ENCODE measurements around the gene DNASE1.
"Not testable (repeated sequence)": the region's sequence is repeated elsewhere in the genome, so short reads cannot be mapped to it uniquely, and the experiment has no call there.

The DNASE1 gene, protein sequence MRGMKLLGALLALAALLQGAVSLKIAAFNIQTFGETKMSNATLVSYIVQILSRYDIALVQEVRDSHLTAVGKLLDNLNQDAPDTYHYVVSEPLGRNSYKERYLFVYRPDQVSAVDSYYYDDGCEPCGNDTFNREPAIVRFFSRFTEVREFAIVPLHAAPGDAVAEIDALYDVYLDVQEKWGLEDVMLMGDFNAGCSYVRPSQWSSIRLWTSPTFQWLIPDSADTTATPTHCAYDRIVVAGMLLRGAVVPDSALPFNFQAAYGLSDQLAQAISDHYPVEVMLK

DNA sequence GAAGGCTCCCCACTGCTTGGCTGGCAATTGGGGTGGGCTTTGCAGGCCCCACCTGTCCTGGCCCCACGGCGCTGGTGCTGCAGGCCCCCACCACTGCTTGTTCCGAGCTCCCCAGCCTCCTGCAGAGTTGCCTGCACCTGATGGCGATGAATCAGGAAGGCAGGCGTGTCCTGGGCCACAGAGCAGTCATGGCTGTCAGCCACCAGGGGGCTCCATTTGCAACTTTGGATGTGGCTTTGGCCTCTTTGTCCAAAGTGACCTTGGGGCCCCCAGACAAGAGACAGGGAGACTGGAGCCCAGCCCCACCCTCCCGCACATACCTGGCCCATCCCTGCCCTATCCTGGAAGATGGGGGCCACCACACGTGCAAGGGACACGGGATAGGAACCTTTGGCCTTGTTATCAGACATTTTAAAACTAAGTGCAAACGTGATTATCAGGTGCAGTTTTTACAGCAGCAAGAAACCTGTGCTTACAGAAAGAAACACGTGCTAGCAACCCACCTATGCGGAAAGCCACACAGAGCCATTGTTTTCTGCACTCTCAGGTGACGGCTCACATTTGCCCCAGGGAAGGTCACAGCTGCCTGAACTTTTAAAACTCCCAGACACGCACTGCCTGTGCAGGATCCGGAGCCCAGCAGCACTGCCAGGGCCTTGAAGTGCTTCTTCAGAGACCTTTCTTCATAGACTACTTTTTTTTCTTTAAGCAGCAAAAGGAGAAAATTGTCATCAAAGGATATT is at the start of gene DNASE1:
Gene DNASE1, plus strand, starts transcription at position 443 of the 743 bp plus-strand sequence. CDS start 683 bp downstream, outside the sequence.
- in situ Hi-C loops (cut with HindIII; ENCODE audit: low pct_ligation_motif_present, low pct_unique_long_range_greater_than_20kb, low sequenced_read_pairs): no loop called here
- peak; percentile 80 for DNase-seq

DNA sequence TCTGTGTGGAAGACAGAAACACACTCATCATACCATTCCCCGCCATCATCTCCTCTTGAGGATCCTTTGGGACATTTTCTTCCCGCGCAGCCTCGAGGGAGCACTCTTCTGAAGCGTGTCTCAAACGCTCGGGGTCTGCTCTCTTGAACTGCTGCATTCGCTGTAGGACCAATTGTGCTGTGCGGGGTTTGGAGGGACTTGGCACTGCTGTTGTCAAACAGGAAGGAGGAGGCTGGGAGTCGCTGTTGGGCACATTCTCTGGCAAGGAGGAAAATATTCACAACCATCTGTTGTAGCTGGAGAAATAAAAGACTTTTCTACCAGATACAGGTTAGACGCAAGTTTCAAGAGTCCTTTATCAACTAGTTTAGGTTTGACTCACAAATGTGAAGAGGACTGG is 48.0 kb upstream of the DNASE1 start:
- in situ Hi-C loops (cut with HindIII; ENCODE audit: low pct_ligation_motif_present, low pct_unique_long_range_greater_than_20kb, low sequenced_read_pairs): loop anchor here (25.0 kb wide), 1 partner anchor 94 kb away; the partner anchor contains the start of gene CLUAP1
- DNase-seq: no peak

DNA sequence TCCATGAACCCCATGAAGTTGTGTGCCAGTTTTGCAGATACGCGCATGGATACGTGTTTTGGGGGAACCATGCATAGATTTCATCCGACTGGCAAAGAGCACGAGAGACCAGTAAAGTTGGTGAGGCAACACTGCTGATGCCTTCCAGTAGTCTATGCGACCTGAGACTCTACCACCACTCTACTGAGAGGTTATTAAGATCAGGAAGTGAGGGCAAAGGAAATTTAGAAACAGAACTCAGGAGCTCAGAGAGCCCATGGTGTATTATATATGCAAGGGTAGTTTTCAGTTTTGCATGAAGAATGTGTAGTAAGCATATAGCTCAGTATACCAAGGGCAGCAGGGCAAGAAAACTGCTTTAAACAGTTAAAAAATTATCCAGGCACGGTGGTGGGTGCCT is 47.3 kb upstream of the DNASE1 start:
- in situ Hi-C loops (cut with HindIII; ENCODE audit: low pct_ligation_motif_present, low pct_unique_long_range_greater_than_20kb, low sequenced_read_pairs): loop anchor here (25.0 kb wide), 1 partner anchor 95 kb away; the partner anchor contains the start of gene CLUAP1
- DNase-seq: no peak

DNA sequence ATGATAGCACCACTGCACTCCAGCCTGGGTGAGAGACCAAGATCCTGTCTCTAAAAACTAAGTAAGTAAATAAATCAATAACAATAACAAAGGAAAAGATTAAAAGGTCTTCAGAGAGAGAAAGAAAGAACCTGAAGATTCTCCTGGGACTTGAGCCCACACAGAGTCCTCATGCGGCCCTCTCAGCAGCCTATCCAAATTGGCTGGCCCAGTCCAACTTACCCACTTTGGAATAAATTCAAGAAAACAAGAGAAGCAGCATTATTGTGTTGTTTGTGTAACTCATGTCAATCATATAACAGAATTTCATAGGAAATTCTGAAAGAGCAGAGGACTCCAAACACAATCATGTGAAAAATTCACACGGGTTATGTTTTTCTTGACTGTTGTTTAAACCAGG is 46.9 kb upstream of the DNASE1 start:
- DNase-seq: no peak
- in situ Hi-C loops (cut with HindIII; ENCODE audit: low pct_ligation_motif_present, low pct_unique_long_range_greater_than_20kb, low sequenced_read_pairs): loop anchor here (25.0 kb wide), 1 partner anchor 95 kb away; the partner anchor contains the start of gene CLUAP1

DNA sequence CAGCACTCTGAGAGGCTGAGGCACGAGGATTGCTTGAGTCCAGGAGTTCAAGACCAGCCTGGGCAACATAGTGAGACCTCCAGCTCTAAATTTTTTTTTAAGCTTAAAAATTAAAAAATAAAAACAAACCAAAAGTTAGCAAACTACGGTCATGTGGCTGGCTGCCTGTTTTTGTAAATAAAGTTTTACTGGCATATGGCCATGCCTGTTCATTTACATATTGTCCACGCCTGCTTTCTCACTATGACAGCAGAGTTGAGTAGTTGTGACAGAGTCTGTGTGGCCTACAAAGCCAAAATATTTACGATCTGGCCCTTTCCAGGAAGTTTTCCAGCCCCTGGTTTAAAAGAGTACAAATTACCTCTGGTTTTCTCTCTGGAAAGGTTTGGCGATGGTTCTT is 46.4 kb upstream of the DNASE1 start:
- in situ Hi-C loops (cut with HindIII; ENCODE audit: low pct_ligation_motif_present, low pct_unique_long_range_greater_than_20kb, low sequenced_read_pairs): loop anchor here (25.0 kb wide), 1 partner anchor 96 kb away; the partner anchor contains the start of gene CLUAP1
- no peak for DNase-seq

DNA sequence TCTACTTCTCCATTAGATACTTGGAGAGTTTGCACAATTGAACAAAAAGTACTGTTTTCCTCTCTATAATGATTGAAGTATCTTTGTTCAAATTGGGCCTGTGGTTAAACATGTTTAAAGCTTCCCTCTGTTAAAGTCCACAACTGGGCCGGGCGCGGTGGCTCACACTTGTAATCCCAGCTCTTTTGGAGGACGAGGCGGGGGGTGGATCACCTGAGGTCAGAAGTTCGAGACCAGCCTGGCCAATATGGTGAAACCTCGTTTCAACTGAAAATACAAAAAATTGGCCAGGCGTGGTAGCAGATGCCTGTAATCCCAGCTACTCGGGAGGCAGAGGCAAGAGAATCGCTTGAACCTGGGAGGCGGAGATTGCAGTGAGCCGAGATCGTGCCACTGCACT is 45.5 kb upstream of the DNASE1 start:
- in situ Hi-C loops (cut with HindIII; ENCODE audit: low pct_ligation_motif_present, low pct_unique_long_range_greater_than_20kb, low sequenced_read_pairs): loop anchor here (25.0 kb wide), 1 partner anchor 97 kb away; the partner anchor contains the start of gene CLUAP1
- DNase-seq: not testable (repeated sequence)

DNA sequence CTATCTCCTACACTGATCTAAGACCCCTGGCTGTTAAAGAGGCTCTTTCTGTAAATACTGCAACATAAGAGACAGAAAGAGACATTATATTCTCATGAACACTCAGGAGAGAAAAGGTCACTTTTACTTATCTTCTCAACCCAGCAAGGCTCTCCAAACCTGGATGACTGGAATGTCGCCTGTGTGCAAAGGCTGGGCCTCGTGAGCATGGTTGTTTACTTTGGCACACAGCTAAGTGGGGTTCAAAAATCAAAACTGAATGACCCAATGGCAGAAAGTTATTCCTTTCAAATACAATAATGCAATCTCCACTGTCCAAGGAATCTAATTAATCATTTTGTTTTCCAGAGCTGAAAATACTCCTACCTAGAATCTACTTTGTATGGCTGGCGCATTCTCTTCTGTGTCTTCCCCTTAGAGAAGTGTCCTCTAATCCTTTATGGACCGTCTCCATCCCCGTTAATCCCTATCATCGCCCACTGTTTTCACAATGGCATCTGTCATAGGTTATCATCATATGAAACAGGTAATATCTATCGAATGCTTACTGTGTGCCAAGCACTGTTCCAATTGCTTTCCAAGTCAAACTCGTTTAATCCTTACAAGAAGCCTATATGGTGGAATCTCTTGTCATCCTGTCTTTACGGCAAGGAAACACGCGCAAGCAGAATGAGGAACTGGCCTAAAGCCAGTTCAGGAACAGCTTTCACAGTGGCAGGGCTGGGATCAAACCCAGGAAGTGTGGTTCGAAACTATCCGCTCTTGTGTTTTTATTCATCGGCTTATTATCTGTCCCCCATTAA is 44.4 kb upstream of the DNASE1 start:
- no peak for DNase-seq
- in situ Hi-C loops (cut with HindIII; ENCODE audit: low pct_ligation_motif_present, low pct_unique_long_range_greater_than_20kb, low sequenced_read_pairs): loop anchor here (25.0 kb wide), 1 partner anchor 98 kb away; the partner anchor contains the start of gene CLUAP1

DNA sequence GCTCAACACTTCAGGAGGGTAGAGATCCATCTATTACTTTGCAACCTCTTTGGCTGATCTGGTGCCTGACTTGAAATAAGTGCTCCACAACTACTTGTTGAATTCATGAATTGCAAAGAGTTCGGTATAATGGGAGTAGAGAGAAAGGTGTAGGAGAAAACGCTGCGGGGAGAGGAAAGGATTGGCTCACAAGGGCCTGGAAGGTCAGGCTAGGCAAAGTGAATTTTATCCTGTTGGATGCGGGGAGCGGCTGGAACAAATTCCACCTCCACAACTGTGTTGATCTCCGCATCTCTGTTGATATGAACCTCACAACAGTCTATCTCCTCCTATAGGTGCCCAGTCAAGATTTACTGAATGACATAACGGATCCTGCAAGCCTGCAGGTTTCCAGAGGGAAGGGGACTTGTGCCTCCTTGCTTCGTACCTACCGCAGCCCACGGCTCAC is 43.8 kb upstream of the DNASE1 start:
- peak; percentile 22 for DNase-seq
- in situ Hi-C loops (cut with HindIII; ENCODE audit: low pct_ligation_motif_present, low pct_unique_long_range_greater_than_20kb, low sequenced_read_pairs): loop anchor here (25.0 kb wide), 1 partner anchor 98 kb away; the partner anchor contains the start of gene CLUAP1

DNA sequence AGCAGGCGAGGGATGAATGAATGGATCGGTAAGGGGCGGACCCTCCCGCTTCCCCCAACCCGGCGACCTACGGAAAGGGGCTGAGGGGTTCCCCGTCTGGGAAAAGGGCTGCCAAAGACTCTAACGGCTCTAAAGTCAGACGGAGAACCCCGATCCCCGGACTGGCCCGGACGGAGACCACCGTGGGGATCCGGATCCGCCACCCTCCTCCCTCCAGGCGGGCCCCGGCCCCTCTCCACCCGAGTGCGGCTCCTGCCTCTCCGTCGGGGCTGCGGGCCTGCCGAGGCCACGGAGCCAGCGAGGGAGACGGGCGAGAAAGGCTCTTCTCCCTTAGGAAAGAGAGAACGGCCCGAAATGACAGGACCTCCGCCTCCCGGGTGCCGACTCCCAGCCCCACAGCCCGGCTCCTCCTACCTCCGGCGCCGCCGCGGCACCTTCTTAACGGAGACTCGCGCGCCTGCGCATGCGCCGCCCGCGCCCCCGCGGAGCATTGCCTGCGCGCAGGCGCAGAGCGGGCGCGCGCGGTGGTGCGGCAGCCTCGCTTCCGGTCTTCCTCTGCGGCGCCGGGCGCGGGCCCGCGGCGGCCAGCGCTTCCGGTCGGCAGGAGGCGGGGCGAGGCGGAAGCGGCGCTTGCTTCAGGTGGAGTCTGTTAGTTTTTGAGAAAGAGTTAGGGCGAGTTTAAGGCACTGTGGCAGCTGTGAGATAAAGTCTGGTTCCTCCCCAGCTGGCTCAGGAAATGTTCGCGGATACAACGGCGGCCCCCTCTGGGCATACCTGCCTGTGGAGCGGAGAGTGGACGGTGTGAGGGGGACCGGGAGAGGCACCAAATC is 43.1 kb upstream of the DNASE1 start, which contains the start of gene SLX4:
Gene SLX4, minus strand, starts transcription at position 461 of the 830 bp plus-strand sequence. CDS start 2,642 bp downstream, outside the sequence.
- peak; percentile 96 for DNase-seq
- in situ Hi-C loops (cut with HindIII; ENCODE audit: low pct_ligation_motif_present, low pct_unique_long_range_greater_than_20kb, low sequenced_read_pairs): loop anchor here (25.0 kb wide), 1 partner anchor 99 kb away; the partner anchor contains the start of gene CLUAP1

DNA sequence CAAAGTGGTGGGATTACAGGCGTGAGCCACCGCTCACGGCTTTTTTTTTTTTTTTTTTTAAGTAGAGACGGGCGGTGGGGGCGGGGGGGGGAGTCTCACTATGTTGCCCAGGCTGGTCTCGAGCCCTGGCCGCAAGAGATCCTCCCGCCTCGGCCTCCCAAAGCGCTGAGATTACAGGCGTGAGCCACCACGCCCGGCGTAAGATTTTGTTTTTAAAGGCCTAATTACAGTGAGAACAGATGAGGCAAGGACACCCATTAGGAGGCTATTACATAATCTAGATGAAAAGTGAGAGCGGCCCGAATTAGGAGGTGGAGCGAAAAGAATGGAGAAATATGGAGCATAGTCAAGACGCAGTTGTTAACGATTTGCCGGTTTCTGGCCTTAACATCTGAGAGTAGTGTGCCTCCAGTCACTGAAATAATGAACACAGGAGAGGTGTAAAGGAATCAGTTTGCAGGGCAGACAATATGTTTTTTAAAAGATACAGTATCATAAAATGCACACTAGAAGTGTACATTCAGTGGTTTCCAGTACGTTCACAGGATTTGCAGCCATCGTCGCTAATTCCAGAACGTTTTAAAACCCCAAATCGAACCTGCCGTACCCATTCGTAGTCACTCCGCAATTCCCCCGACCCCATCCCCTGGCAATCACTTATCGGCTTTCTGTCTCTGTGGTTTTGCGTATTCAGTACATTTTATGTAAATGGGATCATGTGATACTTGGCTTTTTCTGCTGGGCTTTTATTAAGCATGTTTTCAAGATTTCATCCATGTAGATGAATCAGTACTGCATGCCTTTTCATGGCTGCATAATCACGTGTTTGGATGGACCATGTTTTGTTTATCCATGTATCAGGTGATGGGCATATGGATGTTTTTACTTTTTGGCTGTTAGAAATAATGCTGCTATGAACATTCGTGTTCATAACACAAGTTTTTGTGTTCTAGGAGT is 41.7 kb upstream of the DNASE1 start:
- no peak for DNase-seq
- in situ Hi-C loops (cut with HindIII; ENCODE audit: low pct_ligation_motif_present, low pct_unique_long_range_greater_than_20kb, low sequenced_read_pairs): loop anchor here (25.0 kb wide), 1 partner anchor 100 kb away; the partner anchor contains the start of gene CLUAP1

DNA sequence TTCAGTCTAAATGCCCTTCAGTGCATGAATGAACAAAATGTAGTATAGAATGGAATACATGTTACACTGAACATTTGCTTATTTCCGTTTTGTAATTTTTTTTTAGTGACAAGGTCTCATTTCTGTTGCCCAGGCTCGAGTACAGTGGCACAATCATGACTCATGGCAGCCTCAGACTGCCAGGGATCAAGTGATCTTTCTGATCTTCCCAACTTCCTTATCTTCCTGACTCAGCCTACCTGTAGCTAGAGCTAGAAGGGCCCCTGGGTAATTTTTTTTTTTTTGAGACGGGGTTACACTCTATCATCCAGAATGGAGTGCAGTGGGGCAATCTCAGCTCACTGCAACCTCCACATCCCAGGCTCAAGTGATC is 35.7 kb upstream of the DNASE1 start:
- no peak for DNase-seq
- in situ Hi-C loops (cut with HindIII; ENCODE audit: low pct_ligation_motif_present, low pct_unique_long_range_greater_than_20kb, low sequenced_read_pairs): loop anchor here (25.0 kb wide), 1 partner anchor 106 kb away; the partner anchor contains the start of gene CLUAP1

DNA sequence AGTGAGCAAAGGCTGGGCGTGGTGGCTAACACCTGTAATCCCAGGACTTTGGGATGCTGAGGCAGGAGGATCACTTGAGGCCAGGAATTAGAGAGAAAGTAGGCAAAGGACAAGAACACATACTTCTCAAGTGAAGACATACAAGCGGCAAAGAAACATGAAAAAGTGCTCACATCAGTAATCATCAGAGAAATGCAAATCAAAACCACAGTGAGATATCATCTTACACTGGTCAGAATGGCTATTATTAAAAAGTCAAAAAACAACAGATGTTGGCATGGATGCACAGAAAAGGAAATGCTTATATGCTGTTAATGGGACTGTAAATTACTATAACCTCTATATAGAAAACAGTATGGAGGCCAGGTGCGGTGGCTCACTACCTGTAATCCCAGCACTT is 30.8 kb upstream of the DNASE1 start:
- in situ Hi-C loops (cut with HindIII; ENCODE audit: low pct_ligation_motif_present, low pct_unique_long_range_greater_than_20kb, low sequenced_read_pairs): loop anchor here (25.0 kb wide), 1 partner anchor 111 kb away; the partner anchor contains the start of gene CLUAP1
- DNase-seq: no peak

DNA sequence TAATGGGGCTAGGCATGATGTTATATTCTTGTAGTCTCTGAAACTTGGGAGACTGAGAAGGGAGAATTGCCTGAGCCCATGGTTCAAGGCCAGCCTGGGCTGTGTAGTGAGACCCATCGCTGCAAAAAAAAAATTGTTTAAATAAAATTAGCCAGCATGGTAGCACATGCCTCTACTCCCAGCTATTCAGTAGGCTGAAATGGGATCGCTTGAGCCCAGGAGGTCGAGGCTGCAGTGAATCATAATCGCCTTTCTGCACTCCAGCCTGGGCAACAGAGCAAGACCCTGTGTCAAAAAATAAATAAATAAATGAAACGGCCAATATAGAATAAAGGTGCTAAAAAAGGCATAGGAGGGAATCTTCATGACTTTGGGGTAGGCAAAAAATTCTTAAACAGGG is 29.2 kb upstream of the DNASE1 start:
- in situ Hi-C loops (cut with HindIII; ENCODE audit: low pct_ligation_motif_present, low pct_unique_long_range_greater_than_20kb, low sequenced_read_pairs): no loop called here
- no peak for DNase-seq

DNA sequence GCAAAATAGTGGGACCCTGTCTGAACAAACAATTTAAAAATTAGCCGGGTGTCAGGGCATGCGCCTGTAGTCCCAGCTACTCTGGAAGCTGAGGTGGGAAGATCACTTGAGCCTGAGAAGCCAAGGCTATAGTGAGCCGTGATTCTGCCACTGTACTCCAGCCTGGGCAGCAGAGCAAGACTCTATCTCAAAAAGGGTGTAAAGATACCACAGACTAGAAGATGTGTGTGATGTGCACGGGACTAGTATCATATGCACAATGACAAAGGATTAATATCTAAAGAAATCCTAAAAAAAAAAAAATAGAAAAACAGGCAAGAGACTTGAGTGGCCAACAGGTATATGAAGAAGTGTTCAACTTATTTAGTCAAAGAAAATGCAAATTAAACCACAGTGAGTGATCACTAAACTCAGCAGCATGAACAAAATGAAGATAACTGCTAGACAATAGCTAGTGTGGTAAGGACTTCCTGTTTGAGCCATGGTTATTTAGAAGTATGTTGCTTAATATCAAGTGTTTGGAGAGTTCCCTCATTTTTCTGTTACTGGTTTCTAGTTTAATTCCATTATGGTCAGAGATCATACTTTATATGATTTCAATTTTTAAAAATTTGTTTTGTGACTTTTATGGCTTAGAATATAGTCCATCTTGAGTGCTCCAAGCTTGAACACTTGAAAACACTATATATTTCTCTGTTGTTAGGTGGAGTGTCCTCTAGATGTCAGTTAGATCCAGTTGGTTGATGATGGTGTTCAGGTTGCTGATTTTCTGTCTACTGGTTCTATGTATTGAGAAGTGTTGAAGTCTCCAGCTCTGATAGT is 28.4 kb upstream of the DNASE1 start:
- no peak for DNase-seq
- in situ Hi-C loops (cut with HindIII; ENCODE audit: low pct_ligation_motif_present, low pct_unique_long_range_greater_than_20kb, low sequenced_read_pairs): no loop called here

DNA sequence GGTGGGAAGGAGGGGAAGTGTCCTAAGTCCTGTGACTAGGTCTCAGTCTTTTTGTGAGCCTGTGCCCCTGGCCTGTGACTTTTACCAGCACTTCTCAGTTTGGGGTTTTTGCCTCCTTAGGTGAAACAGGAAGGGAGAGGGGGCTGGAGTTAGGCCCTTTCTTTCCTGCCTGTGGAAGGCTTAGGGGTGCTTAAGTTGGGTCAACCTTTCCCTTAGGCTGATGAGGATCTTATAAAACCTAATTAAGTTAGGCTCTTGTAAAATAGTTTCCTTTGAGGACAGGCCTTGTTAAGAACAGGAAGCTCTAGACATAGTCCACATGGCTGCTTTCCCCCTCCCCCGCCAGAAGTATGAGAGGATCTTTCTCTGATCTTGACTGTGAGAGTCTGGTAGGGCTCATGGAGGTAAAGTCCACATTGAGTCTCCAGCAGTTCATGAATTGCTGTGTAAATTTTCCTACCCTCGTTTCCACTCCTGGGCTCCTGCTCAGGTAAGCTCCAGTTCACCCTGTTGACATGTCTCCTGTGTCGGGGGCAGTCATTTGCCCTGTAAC is 17.0 kb upstream of the DNASE1 start:
- DNase-seq: no peak

More for the DNA sequence above, 17.0 kb upstream of the DNASE1 start:
- in situ Hi-C loops (cut with HindIII; ENCODE audit: low pct_ligation_motif_present, low pct_unique_long_range_greater_than_20kb, low sequenced_read_pairs): no loop called here

Data from ACHN (cell line).